Measurements from ENCODE around the gene REPS2.

REPS2 gene

GRCh38 chrX:17014216-17014615 lies 67.8 kb downstream of the REPS2 start:
- H3K4me3 ChIP-seq (ENCODE audit: low read length) = no peak overlapping the region
- no peak overlapping the region for H3K27ac ChIP-seq (ENCODE audit: low read depth, low read length)
- H3F3A ChIP-seq (ENCODE audit: control insufficient read depth, insufficient read depth) = no peaks in the 10 kb centered on the region
- H3K4me2 ChIP-seq (ENCODE audit: low read length) = no peak overlapping the region
- H3K4me1 ChIP-seq (ENCODE audit: control insufficient read depth, low read length) = no peaks in the 10 kb centered on the region
- no peaks in the 10 kb centered on the region for H3K9me2 ChIP-seq (replicated peaks; ENCODE audit: control insufficient read depth, low read length)
- no peaks in the 10 kb centered on the region for H3K36me3 ChIP-seq (ENCODE audit: control insufficient read depth, low read length)
- H3K27me3 ChIP-seq (ENCODE audit: control insufficient read depth, low read length) = no peaks in the 10 kb centered on the region
- no peak for TF ChIP-seq CTCF (IDR thresholded peaks at IDR 0.05; ENCODE audit: low read depth, low read length, poor library complexity, severe bottlenecking)
- TF ChIP-seq EZH2phosphoT487 (IDR thresholded peaks at IDR 0.05; ENCODE audit: borderline replicate concordance, low read length) = no peak
- H4K20me1 ChIP-seq (ENCODE audit: control insufficient read depth, insufficient read depth, low read depth, low read length) = no peaks in the 10 kb centered on the region
- no peaks in the 10 kb centered on the region for H3K9me3 ChIP-seq (ENCODE audit: control insufficient read depth, insufficient read depth, low read length)
- H3K79me2 ChIP-seq (ENCODE audit: control insufficient read depth, low read length) = no peaks in the 10 kb centered on the region

GRCh38 chrX:17017134-17017533 lies 70.7 kb downstream of the REPS2 start:
- H3K27me3 ChIP-seq (ENCODE audit: control insufficient read depth, low read length) = no peaks in the 10 kb centered on the region
- H3K4me2 ChIP-seq (ENCODE audit: low read length) = no peak overlapping the region
- no peaks in the 10 kb centered on the region for H3K9me3 ChIP-seq (ENCODE audit: control insufficient read depth, insufficient read depth, low read length)
- no peaks in the 10 kb centered on the region for H3F3A ChIP-seq (ENCODE audit: control insufficient read depth, insufficient read depth)
- no peaks in the 10 kb centered on the region for H3K79me2 ChIP-seq (ENCODE audit: control insufficient read depth, low read length)
- H3K4me1 ChIP-seq (ENCODE audit: control insufficient read depth, low read length) = no peaks in the 10 kb centered on the region
- H3K9me2 ChIP-seq (replicated peaks; ENCODE audit: control insufficient read depth, low read length) = no peaks in the 10 kb centered on the region
- no peak overlapping the region for H3K4me3 ChIP-seq (ENCODE audit: low read length)
- TF ChIP-seq CTCF (IDR thresholded peaks at IDR 0.05; ENCODE audit: low read depth, low read length, poor library complexity, severe bottlenecking) = no peak
- no peak for TF ChIP-seq EZH2phosphoT487 (IDR thresholded peaks at IDR 0.05; ENCODE audit: borderline replicate concordance, low read length)
- H3K36me3 ChIP-seq (ENCODE audit: control insufficient read depth, low read length) = no peaks in the 10 kb centered on the region
- no peak overlapping the region for H3K27ac ChIP-seq (ENCODE audit: low read depth, low read length)
- no peaks in the 10 kb centered on the region for H4K20me1 ChIP-seq (ENCODE audit: control insufficient read depth, insufficient read depth, low read depth, low read length)

DNA sequence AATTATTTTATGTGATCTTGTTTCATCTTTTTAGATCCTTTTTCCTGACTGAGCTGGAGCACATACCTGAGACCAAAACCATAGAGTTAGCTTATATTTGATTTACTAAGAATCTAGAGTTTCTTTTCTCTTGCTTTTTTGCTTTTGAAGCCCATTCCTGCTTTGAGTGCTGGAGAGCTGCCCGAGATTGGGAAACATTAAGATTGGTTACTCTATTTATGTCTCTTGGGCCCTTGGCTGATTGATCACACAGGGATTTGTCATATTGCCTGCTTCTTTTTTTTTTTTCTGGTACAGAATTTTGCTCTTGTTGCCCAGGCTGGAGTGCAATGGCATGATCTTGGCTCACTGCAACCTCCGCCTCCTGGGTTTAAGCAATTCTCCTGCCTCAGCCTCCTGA lies 73.9 kb downstream of the REPS2 start:
- no peaks in the 10 kb centered on the region for H3K9me2 ChIP-seq (replicated peaks; ENCODE audit: control insufficient read depth, low read length)
- no peaks in the 10 kb centered on the region for H4K20me1 ChIP-seq (ENCODE audit: control insufficient read depth, insufficient read depth, low read depth, low read length)
- no peaks in the 10 kb centered on the region for H3K27me3 ChIP-seq (ENCODE audit: control insufficient read depth, low read length)
- no peak overlapping the region for H3K27ac ChIP-seq (ENCODE audit: low read depth, low read length)
- H3K79me2 ChIP-seq (ENCODE audit: control insufficient read depth, low read length) = no peaks in the 10 kb centered on the region
- no peak overlapping the region for H3K4me2 ChIP-seq (ENCODE audit: low read length)
- H3K9me3 ChIP-seq (ENCODE audit: control insufficient read depth, insufficient read depth, low read length) = no peaks in the 10 kb centered on the region
- H3K4me3 ChIP-seq (ENCODE audit: low read length) = no peak overlapping the region
- TF ChIP-seq EZH2phosphoT487 (IDR thresholded peaks at IDR 0.05; ENCODE audit: borderline replicate concordance, low read length) (no peak), CTCF (IDR thresholded peaks at IDR 0.05; ENCODE audit: low read depth, low read length, poor library complexity, severe bottlenecking) (no peak)
- H3K36me3 ChIP-seq (ENCODE audit: control insufficient read depth, low read length) = no peaks in the 10 kb centered on the region
- no peaks in the 10 kb centered on the region for H3K4me1 ChIP-seq (ENCODE audit: control insufficient read depth, low read length)
- no peaks in the 10 kb centered on the region for H3F3A ChIP-seq (ENCODE audit: control insufficient read depth, insufficient read depth)

Data from DOHH2 (cell line).